WTC11 (cell line): ENCODE results near the gene TMEM108. TPM values are rescaled to one million over a fixed set of nuclear protein-coding genes. Genes with fewer than 3 reads are reported as not detected.

Experiments
- ATAC-seq: fragments of 200-7000 bp; cut with Tn5 transposase; 2 replicates; pipeline ENCODE4 v1.10.0; 2021; ENCODE audit warnings: mild to moderate bottlenecking, moderate library complexity
- CTCF ChIA-PET: fragments of 300-600 bp; sonication (Branson Sonifier 250); formaldehyde crosslinking; loops from one replicate; lab custom pipeline; 2021; ENCODE audit warnings: antibody characterized with exemption; lab: Charles Lee
- POLR2A ChIA-PET: fragments of 350-600 bp; sonication (Branson Sonifier 250); formaldehyde crosslinking; loops from one replicate; lab custom pipeline; 2021; ENCODE audit warnings: antibody characterized with exemption; lab: Charles Lee
- DNase-seq: peaks from one replicate; pipeline ENCODE4 v3.0.0; 2021; ENCODE audit warnings: low spot score
- H3K27ac Mint-ChIP-seq: 2 replicates; pipeline ENCODE4 v1.8.0; 2021; ENCODE audit warnings: mixed read lengths
- H3K27me3 Mint-ChIP-seq: 2 replicates; pipeline ENCODE4 v1.8.0; 2021; ENCODE audit warnings: low read depth, mild to moderate bottlenecking, moderate library complexity, mixed read lengths
- H3K36me3 Mint-ChIP-seq: 2 replicates; pipeline ENCODE4 v1.8.0; 2021; ENCODE audit warnings: mixed read lengths
- H3K4me1 Mint-ChIP-seq: 2 replicates; pipeline ENCODE4 v1.8.0; 2022; ENCODE audit warnings: mixed read lengths
- H3K4me3 Mint-ChIP-seq: 2 replicates; pipeline ENCODE4 v1.8.0; 2021; ENCODE audit warnings: mild to moderate bottlenecking, moderate library complexity, mixed read lengths
- H3K9me3 Mint-ChIP-seq: 2 replicates; pipeline ENCODE4 v1.8.0; 2021; ENCODE audit warnings: mixed read lengths
- ATF1 ChIP-seq: sonication (generic); formaldehyde crosslinking; IDR thresholded peaks from 2 replicates; pipeline ENCODE4 v1.8.1; 2023; ENCODE audit warnings: mild to moderate bottlenecking, moderate library complexity, missing genetic modification reagents
- CREB1 ChIP-seq: sonication (generic); formaldehyde crosslinking; IDR thresholded peaks from 2 replicates; pipeline ENCODE4 v1.8.0; 2023; ENCODE audit warnings: mild to moderate bottlenecking, missing genetic modification reagents
- ESRRA ChIP-seq: sonication (generic); formaldehyde crosslinking; IDR thresholded peaks from 2 replicates; pipeline ENCODE4 v1.8.1; 2022; ENCODE audit warnings: mild to moderate bottlenecking, missing genetic modification reagents, borderline replicate concordance
- HMGA2 ChIP-seq: fragments of 250-450 bp; sonication (Bioruptor Pico); IDR thresholded peaks from 2 replicates; pipeline ENCODE4 v1.4.0; 2021; ENCODE audit warnings: mild to moderate bottlenecking, moderate library complexity
- JUN ChIP-seq: sonication (generic); formaldehyde crosslinking; IDR thresholded peaks from 2 replicates; pipeline ENCODE4 v1.8.0; 2023; ENCODE audit warnings: mild to moderate bottlenecking, missing genetic modification reagents
- RORB ChIP-seq: fragments of 250-450 bp; sonication (Bioruptor Pico); IDR thresholded peaks from 2 replicates; pipeline ENCODE4 v1.9.0; 2021; ENCODE audit warnings: mild to moderate bottlenecking
- TCF7 ChIP-seq: sonication (generic); formaldehyde crosslinking; IDR thresholded peaks from 2 replicates; pipeline ENCODE4 v1.8.0; 2022; ENCODE audit warnings: mild to moderate bottlenecking, low read depth, missing genetic modification reagents, moderate library complexity
- ZNF263 ChIP-seq: sonication (generic); formaldehyde crosslinking; IDR thresholded peaks from 2 replicates; pipeline ENCODE4 v1.8.1; 2022; ENCODE audit warnings: low read depth, mild to moderate bottlenecking, moderate library complexity, missing genetic modification reagents
- ZNF317 ChIP-seq: sonication (generic); formaldehyde crosslinking; IDR thresholded peaks from 2 replicates; pipeline ENCODE4 v1.8.1; 2023; ENCODE audit warnings: low read depth, mild to moderate bottlenecking, moderate library complexity, missing genetic modification reagents, borderline replicate concordance
- ZNF416 ChIP-seq: fragments of 250-450 bp; sonication (Bioruptor Pico); IDR thresholded peaks from 2 replicates; pipeline ENCODE4 v1.9.0; 2021; ENCODE audit warnings: mild to moderate bottlenecking, inconsistent platforms
- ZNF671 ChIP-seq: fragments of 250-450 bp; sonication (Bioruptor Pico); IDR thresholded peaks from 2 replicates; pipeline ENCODE4 v1.8.0; 2021; ENCODE audit warnings: mild to moderate bottlenecking
- total RNA-seq: library from RNA; stranded (reverse); gene quantifications from 3 replicates; pipeline ENCODE4 v1.2.3, GENCODE V29; 2021
- TF ChIP-seq, protein P1 (sequence below): sonication (generic); formaldehyde crosslinking; IDR thresholded peaks from 2 replicates; pipeline ENCODE4 v1.8.1; 2023; ENCODE audit warnings: mild to moderate bottlenecking, moderate library complexity, missing genetic modification reagents
- TF ChIP-seq, protein P2 (sequence below): fragments of 250-450 bp; sonication (Bioruptor Pico); IDR thresholded peaks from 2 replicates; pipeline ENCODE4 v1.9.0; 2021; ENCODE audit warnings: mild to moderate bottlenecking
- TF ChIP-seq, protein P3 (sequence below): sonication (generic); formaldehyde crosslinking; IDR thresholded peaks from 2 replicates; pipeline ENCODE4 v1.8.1; 2023; ENCODE audit warnings: mild to moderate bottlenecking, missing genetic modification reagents
- TF ChIP-seq, protein P4 (sequence below): sonication (generic); formaldehyde crosslinking; IDR thresholded peaks from 2 replicates; pipeline ENCODE4 v1.8.1; 2023; ENCODE audit warnings: mild to moderate bottlenecking, missing genetic modification reagents, borderline replicate concordance
- TF ChIP-seq, protein P5 (sequence below): sonication (generic); formaldehyde crosslinking; IDR thresholded peaks from 2 replicates; pipeline ENCODE4 v1.8.1; 2022; ENCODE audit warnings: low read depth, missing genetic modification reagents, borderline replicate concordance
- TF ChIP-seq, protein P6 (sequence below): fragments of 250-450 bp; sonication (Bioruptor Pico); IDR thresholded peaks from 2 replicates; pipeline ENCODE4 v1.9.0; 2021; ENCODE audit warnings: mild to moderate bottlenecking, borderline replicate concordance
- TF ChIP-seq, protein P7 (sequence below): sonication (generic); formaldehyde crosslinking; IDR thresholded peaks from 2 replicates; pipeline ENCODE4 v1.8.1; 2022; ENCODE audit warnings: mild to moderate bottlenecking, moderate library complexity, missing genetic modification reagents

Gene TMEM108
- total RNA-seq, 1 experiment from 2014 or later = 14.7 TPM

DNA sequence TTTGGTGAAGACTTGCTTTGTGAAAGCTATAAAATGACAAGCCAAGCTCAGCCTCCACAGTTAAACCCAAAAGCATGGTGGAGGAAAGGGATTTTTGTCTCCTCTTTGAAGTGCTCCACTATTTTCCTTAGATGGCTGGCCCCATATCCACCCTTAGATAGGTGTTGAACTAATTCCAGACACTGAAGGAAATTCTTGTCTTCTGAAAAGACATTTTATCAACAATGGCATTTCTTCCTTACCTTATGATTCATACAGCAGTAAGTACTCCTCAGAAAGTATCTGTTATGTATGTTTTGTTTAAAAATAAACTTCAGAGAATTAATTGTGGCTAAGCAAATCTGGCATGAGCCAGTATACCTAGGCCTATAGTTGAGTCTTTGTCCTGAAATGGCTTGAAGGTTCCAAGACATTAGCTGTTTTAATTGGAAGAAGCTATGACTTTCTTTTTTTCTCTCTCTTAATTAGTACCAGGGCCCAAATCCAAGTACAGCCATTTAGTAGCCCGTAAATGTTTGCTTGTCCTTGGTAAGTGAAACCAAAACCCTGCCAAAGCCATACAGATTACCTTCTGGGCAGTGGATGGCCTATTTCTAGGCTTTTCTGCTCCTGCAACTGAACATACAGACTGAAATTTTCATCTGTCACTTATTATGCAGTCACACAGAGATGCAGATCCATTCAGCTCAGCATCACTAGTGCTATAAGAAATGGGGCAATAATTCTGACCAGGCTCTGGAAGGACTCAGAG lies 356.5 kb downstream of the TMEM108 start (continued):
- TF ChIP-seq, protein P1, sequence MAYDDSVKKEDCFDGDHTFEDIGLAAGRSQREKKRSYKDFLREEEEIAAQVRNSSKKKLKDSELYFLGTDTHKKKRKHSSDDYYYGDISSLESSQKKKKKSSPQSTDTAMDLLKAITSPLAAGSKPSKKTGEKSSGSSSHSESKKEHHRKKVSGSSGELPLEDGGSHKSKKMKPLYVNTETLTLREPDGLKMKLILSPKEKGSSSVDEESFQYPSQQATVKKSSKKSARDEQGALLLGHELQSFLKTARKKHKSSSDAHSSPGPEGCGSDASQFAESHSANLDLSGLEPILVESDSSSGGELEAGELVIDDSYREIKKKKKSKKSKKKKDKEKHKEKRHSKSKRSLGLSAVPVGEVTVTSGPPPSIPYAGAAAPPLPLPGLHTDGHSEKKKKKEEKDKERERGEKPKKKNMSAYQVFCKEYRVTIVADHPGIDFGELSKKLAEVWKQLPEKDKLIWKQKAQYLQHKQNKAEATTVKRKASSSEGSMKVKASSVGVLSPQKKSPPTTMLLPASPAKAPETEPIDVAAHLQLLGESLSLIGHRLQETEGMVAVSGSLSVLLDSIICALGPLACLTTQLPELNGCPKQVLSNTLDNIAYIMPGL (CRISPR knock-in tag) = no peak
- TF ChIP-seq ZNF317 (no peak), ZNF263 (no peak)
- TF ChIP-seq, protein P2, sequence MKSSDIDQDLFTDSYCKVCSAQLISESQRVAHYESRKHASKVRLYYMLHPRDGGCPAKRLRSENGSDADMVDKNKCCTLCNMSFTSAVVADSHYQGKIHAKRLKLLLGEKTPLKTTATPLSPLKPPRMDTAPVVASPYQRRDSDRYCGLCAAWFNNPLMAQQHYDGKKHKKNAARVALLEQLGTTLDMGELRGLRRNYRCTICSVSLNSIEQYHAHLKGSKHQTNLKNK (CRISPR knock-in tag) = no peak

DNA sequence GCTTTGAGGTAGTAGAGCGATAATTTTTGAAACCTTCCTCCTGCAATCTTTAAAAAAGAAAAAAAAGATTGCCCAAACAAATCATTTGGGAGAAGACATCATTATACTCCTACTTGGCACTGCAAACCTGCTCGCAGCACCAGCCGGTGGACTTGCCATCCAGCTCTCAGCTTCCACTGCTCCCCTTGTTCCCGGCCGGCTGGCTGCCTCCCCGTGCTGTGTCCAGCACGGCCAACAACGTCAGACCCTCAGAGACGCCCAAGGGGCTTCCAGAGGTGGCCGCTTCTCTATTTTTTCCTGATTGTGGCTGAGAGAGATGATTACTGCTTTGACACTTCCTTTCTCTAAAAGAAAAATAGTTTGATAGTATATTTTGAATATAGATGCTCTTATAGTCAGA lies 358.7 kb downstream of the TMEM108 start:
- DNase-seq (no peak), ATAC-seq (no peak)
- Mint-ChIP-seq H3K4me1 (no peaks in the 10 kb centered on the region), H3K4me3 (no peak overlapping the region), H3K27me3 (no peaks in the 10 kb centered on the region), H3K36me3 (peaks cover 3% of the 10 kb centered on the region; the same call in 1 of the 2 replicates), H3K27ac (no peak overlapping the region), H3K9me3 (no peaks in the 10 kb centered on the region)
- ChIA-PET CTCF (interaction anchor here (1.3 kb wide), 1 partner anchor 666 kb away, joined by 4 read pairs; no protein-coding TSS in a partner anchor), POLR2A (no interaction called here)
- no peak for TF ChIP-seq HMGA2 (CRISPR knock-in tag)
- no peak for TF ChIP-seq RORB
- TF ChIP-seq CREB1 (CRISPR knock-in tag) = no peak
- TF ChIP-seq ATF1 (CRISPR knock-in tag) = no peak
- TF ChIP-seq, protein P3, sequence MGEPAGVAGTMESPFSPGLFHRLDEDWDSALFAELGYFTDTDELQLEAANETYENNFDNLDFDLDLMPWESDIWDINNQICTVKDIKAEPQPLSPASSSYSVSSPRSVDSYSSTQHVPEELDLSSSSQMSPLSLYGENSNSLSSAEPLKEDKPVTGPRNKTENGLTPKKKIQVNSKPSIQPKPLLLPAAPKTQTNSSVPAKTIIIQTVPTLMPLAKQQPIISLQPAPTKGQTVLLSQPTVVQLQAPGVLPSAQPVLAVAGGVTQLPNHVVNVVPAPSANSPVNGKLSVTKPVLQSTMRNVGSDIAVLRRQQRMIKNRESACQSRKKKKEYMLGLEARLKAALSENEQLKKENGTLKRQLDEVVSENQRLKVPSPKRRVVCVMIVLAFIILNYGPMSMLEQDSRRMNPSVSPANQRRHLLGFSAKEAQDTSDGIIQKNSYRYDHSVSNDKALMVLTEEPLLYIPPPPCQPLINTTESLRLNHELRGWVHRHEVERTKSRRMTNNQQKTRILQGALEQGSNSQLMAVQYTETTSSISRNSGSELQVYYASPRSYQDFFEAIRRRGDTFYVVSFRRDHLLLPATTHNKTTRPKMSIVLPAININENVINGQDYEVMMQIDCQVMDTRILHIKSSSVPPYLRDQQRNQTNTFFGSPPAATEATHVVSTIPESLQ = no peak
- TF ChIP-seq ESRRA = no peak
- no peak for TF ChIP-seq TCF7 (CRISPR knock-in tag)
- TF ChIP-seq ZNF416 (CRISPR knock-in tag) = no peak
- TF ChIP-seq JUN (CRISPR knock-in tag) = no peak
- TF ChIP-seq, protein P4, sequence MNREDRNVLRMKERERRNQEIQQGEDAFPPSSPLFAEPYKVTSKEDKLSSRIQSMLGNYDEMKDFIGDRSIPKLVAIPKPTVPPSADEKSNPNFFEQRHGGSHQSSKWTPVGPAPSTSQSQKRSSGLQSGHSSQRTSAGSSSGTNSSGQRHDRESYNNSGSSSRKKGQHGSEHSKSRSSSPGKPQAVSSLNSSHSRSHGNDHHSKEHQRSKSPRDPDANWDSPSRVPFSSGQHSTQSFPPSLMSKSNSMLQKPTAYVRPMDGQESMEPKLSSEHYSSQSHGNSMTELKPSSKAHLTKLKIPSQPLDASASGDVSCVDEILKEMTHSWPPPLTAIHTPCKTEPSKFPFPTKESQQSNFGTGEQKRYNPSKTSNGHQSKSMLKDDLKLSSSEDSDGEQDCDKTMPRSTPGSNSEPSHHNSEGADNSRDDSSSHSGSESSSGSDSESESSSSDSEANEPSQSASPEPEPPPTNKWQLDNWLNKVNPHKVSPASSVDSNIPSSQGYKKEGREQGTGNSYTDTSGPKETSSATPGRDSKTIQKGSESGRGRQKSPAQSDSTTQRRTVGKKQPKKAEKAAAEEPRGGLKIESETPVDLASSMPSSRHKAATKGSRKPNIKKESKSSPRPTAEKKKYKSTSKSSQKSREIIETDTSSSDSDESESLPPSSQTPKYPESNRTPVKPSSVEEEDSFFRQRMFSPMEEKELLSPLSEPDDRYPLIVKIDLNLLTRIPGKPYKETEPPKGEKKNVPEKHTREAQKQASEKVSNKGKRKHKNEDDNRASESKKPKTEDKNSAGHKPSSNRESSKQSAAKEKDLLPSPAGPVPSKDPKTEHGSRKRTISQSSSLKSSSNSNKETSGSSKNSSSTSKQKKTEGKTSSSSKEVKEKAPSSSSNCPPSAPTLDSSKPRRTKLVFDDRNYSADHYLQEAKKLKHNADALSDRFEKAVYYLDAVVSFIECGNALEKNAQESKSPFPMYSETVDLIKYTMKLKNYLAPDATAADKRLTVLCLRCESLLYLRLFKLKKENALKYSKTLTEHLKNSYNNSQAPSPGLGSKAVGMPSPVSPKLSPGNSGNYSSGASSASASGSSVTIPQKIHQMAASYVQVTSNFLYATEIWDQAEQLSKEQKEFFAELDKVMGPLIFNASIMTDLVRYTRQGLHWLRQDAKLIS (CRISPR knock-in tag) = no peak

DNA sequence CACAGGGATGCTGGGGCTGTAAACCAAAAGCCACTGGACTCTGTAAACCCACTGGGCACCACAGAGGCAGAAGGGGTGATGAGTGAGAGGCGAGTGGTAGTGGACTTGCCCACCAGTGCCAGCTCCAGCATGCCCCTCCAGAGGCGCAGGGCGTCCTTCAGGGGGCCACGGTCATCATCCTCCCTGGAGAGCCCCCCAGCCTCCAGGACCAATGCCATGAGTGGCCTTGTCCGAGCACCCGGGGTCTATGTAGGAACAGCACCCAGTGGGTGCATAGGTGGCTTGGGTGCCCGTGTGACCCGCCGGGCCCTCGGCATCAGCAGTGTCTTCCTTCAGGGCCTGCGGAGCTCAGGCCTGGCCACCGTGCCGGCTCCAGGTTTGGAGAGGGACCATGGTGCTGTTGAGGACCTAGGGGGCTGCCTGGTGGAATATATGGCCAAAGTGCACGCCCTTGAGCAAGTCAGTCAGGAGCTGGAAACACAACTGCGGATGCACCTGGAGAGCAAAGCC lies 361.9 kb downstream of the TMEM108 start, which contains the start of gene BFSP2:
BFSP2 (plus strand) TSS at position 51 of the 510 bp plus-strand sequence; CDS start at position 79, 28 bp downstream.
- ChIA-PET CTCF (interaction anchor here (2.0 kb wide), 1 partner anchor 16 kb away, joined by 4 read pairs; no protein-coding TSS in a partner anchor), POLR2A (no interaction called here)
- ATAC-seq = no peak
- H3K36me3 Mint-ChIP-seq = no peaks in the 10 kb centered on the region
- H3K4me3 Mint-ChIP-seq = no peak within 1 kb of the TSS
- no peak within 1 kb of the TSS for H3K27ac Mint-ChIP-seq
- H3K27me3 Mint-ChIP-seq = no peaks in the 10 kb centered on the region
- no peak for DNase-seq
- peaks cover 5% of the 10 kb centered on the region; the same call in 1 of the 2 replicates for H3K4me1 Mint-ChIP-seq
- H3K9me3 Mint-ChIP-seq = no peaks in the 10 kb centered on the region
- TF ChIP-seq, protein P5, sequence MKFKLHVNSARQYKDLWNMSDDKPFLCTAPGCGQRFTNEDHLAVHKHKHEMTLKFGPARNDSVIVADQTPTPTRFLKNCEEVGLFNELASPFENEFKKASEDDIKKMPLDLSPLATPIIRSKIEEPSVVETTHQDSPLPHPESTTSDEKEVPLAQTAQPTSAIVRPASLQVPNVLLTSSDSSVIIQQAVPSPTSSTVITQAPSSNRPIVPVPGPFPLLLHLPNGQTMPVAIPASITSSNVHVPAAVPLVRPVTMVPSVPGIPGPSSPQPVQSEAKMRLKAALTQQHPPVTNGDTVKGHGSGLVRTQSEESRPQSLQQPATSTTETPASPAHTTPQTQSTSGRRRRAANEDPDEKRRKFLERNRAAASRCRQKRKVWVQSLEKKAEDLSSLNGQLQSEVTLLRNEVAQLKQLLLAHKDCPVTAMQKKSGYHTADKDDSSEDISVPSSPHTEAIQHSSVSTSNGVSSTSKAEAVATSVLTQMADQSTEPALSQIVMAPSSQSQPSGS (CRISPR knock-in tag) = no peak
- TF ChIP-seq TCF7 (CRISPR knock-in tag) = no peak
- TF ChIP-seq, protein P6, sequence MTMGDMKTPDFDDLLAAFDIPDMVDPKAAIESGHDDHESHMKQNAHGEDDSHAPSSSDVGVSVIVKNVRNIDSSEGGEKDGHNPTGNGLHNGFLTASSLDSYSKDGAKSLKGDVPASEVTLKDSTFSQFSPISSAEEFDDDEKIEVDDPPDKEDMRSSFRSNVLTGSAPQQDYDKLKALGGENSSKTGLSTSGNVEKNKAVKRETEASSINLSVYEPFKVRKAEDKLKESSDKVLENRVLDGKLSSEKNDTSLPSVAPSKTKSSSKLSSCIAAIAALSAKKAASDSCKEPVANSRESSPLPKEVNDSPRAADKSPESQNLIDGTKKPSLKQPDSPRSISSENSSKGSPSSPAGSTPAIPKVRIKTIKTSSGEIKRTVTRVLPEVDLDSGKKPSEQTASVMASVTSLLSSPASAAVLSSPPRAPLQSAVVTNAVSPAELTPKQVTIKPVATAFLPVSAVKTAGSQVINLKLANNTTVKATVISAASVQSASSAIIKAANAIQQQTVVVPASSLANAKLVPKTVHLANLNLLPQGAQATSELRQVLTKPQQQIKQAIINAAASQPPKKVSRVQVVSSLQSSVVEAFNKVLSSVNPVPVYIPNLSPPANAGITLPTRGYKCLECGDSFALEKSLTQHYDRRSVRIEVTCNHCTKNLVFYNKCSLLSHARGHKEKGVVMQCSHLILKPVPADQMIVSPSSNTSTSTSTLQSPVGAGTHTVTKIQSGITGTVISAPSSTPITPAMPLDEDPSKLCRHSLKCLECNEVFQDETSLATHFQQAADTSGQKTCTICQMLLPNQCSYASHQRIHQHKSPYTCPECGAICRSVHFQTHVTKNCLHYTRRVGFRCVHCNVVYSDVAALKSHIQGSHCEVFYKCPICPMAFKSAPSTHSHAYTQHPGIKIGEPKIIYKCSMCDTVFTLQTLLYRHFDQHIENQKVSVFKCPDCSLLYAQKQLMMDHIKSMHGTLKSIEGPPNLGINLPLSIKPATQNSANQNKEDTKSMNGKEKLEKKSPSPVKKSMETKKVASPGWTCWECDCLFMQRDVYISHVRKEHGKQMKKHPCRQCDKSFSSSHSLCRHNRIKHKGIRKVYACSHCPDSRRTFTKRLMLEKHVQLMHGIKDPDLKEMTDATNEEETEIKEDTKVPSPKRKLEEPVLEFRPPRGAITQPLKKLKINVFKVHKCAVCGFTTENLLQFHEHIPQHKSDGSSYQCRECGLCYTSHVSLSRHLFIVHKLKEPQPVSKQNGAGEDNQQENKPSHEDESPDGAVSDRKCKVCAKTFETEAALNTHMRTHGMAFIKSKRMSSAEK = no peak
- TF ChIP-seq ZNF671 (CRISPR knock-in tag) = no peak
- TF ChIP-seq, protein P7, sequence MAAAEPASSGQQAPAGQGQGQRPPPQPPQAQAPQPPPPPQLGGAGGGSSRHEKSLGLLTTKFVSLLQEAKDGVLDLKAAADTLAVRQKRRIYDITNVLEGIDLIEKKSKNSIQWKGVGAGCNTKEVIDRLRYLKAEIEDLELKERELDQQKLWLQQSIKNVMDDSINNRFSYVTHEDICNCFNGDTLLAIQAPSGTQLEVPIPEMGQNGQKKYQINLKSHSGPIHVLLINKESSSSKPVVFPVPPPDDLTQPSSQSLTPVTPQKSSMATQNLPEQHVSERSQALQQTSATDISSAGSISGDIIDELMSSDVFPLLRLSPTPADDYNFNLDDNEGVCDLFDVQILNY = no peak
